ENCODE data around the gene PNPLA5. TPM values are rescaled to one million over a fixed set of nuclear protein-coding genes. Genes with fewer than 3 reads are reported as not detected.

Gene PNPLA5
- total and polyA plus RNA-seq, 2 of the 8 experiments (the other 6 are each of a cell fraction or from before 2014, with no cell fraction given) = 3.9 to 6.8 TPM

DNA sequence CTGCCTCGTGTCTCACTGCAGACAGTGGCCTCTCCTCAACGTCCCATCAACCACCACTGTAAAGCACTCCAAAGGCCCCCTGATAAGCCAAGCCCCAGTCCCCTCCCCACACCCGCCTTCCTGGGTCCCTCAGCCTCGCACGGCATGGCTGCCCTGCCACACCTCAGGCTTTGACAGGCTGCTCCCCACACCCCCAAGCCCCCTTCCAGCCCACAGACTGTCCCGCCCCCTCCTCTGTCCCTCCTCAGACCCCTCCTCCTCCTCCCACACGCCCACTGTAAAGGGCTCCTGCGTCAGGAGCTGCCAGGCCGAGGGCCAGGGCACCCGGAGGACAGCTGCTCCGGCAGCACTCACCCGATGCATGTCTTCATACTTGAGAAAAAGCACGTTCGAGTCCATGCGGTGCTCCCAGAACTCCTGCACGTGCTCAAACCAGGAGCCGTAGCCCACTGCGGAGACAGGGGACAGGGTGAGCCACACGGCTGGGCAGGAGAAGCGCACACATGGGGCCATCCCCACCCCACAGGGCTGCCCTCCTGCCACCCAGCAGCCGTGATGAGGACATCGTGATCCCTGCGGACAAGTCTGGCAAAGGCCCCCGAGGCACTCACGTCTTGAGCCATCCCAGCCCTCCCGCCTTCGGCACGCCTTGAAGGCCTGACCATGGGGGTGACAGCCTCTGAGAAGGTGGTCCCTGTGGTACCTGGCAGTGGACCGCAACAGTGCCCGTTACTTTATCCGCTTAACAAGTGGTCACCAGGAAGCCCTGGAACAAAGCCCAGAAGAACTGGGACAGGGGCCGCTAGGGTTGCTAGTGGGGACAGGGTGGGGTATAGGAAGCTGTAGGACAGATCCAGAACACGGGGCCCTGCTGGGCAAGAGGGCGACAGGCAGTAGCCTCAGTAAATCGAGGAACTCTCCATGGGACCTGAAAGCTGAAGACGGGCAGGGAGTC, 58.2 kb downstream of the PNPLA5 start:
- ChIA-PET POLR2A (ENCODE audit: partially characterized antibody) (interaction anchor here (1.2 to 3.5 kb wide), 4 partner anchors 9 to 20 kb away, joined by 3 to 12 read pairs (median 4); no protein-coding TSS in a partner anchor), CTCF (ENCODE audit: partially characterized antibody) (interaction anchor here (1.0 kb wide), 2 partner anchors 49 to 51 kb away, joined by 4 read pairs; no protein-coding TSS in a partner anchor)
- TF ChIP-seq SAP30 (IDR thresholded peaks at IDR 0.05; ENCODE audit: insufficient read depth, insufficient replicate concordance, low read length) = no peak
- TF ChIP-seq ASH2L (IDR thresholded peaks at IDR 0.05; ENCODE audit: low read length) = no peak
- no peak for TF ChIP-seq POLR2AphosphoS5 (IDR thresholded peaks at IDR 0.05; ENCODE audit: low read depth, low read length)
- no peak for TF ChIP-seq HDAC2 (IDR thresholded peaks at IDR 0.05; ENCODE audit: borderline replicate concordance in 1 of 2, low read depth in 2 of 2, low read length in 2 of 2)
- no peak for TF ChIP-seq RBBP5 (IDR thresholded peaks at IDR 0.05; ENCODE audit: borderline replicate concordance, low read depth, low read length)
- no peak for TF ChIP-seq SIN3A (conservative IDR thresholded peaks at IDR 0.05 in 1 of 2, IDR thresholded peaks at IDR 0.05 in 1 of 2; ENCODE audit: low read depth in 1 of 2, low read length in 2 of 2)
- no peaks in the 10 kb centered on the region for H3K27me3 ChIP-seq (replicated peaks in 1 of 4; ENCODE audit: control insufficient read depth in 3 of 4, extremely low read depth in 1 of 4, insufficient read depth in 3 of 4, low read length in 3 of 4)
- no peak overlapping the region for H3K14ac ChIP-seq (ENCODE audit: insufficient read length)
- H2BK20ac ChIP-seq (ENCODE audit: low read length) = no peak overlapping the region
- H3K23ac ChIP-seq (ENCODE audit: insufficient read length) = no peak overlapping the region
- H3K4me1 ChIP-seq (replicated peaks in 1 of 4; ENCODE audit: control insufficient read depth in 3 of 4, insufficient read depth in 4 of 4, low read length in 3 of 4) = peaks cover 0 to 3% (median 0%) of the 10 kb centered on the region in 4 experiments; a peak in 4 of 7 replicates
- H3K9me3 ChIP-seq (ENCODE audit: insufficient read depth in 2 of 2, low read depth in 1 of 2, low read length in 1 of 2) = no peaks in the 10 kb centered on the region
- H4K91ac ChIP-seq (replicated peaks; ENCODE audit: insufficient read length, low read length) = no peak overlapping the region
- no peak overlapping the region for H2BK5ac ChIP-seq (ENCODE audit: low read depth, low read length)
- H3K56ac ChIP-seq (replicated peaks; ENCODE audit: insufficient read length, low read depth, low read length) = no peak overlapping the region
- no peaks in the 10 kb centered on the region for H3K23me2 ChIP-seq (ENCODE audit: low read depth, low read length)
- no peak overlapping the region for H2BK120ac ChIP-seq (replicated peaks; ENCODE audit: low read depth, low read length)
- peaks cover 2 to 12% of the 10 kb centered on the region in 2 experiments for H4K20me1 ChIP-seq (replicated peaks in 1 of 2; ENCODE audit: control insufficient read depth in 1 of 2, insufficient read depth in 2 of 2, low read length in 2 of 2)
- H3K79me2 ChIP-seq (ENCODE audit: control insufficient read depth in 1 of 2, insufficient read depth in 2 of 2, low read length in 2 of 2) = no peaks in the 10 kb centered on the region
- H2AK5ac ChIP-seq (ENCODE audit: low read depth, low read length) = no peak overlapping the region
- H4K5ac ChIP-seq (ENCODE audit: insufficient read length, low read depth, low read length) = no peak overlapping the region
- H2BK12ac ChIP-seq (ENCODE audit: low read depth, low read length) = no peak overlapping the region
- DNase-seq (ENCODE audit: low read depth in 1 of 2, low spot score in 2 of 2) (no peak), FAIRE-seq (no peak)
- no peak overlapping the region for H4K8ac ChIP-seq (ENCODE audit: extremely low read depth, insufficient read depth, low read length)
- H3K4me3 ChIP-seq (ENCODE audit: extremely low read depth in 1 of 4, insufficient read depth in 2 of 4, low read depth in 3 of 4, low read length in 4 of 4) = no peak overlapping the region
- peak overlapping the region; percentile 25; the same call in 1 of the 2 replicates for H3K27ac ChIP-seq (ENCODE audit: low read depth, low read length)
- no peak overlapping the region for H2AFZ ChIP-seq (ENCODE audit: low read length)
- H3K79me1 ChIP-seq (ENCODE audit: low read depth, low read length) = peaks cover 12% of the 10 kb centered on the region; the same call in 1 of the 2 replicates
- H3K4ac ChIP-seq (replicated peaks; ENCODE audit: insufficient read length, low read depth, low read length) = no peak overlapping the region
- H3K18ac ChIP-seq (ENCODE audit: extremely low read depth, low read length) = no peak overlapping the region
- no peak overlapping the region for H2BK15ac ChIP-seq (ENCODE audit: low read length)
- H3K36me3 ChIP-seq (ENCODE audit: control insufficient read depth in 2 of 4, insufficient read depth in 4 of 4, low read length in 3 of 4) = peaks cover 0 to 5% (median under 1%) of the 10 kb centered on the region in 4 experiments; a peak in 5 of 8 replicates
- WGBS, 2 experiments (ENCODE audit: extremely low coverage in 1 of 2, insufficient coverage in 1 of 2, insufficient read length in 1 of 2, insufficient replicate concordance in 2 of 2, low coverage in 1 of 2, low lambda C conversion rate in 2 of 2, missing lambda C conversion rate in 1 of 2) = 86% methylated on average over 29 of the region's 36 CpGs; no CpG with 5 or more reads in 1 of the 2 experiments
- H3K9ac ChIP-seq (replicated peaks in 1 of 4; ENCODE audit: extremely low read depth in 1 of 4, low read depth in 3 of 4, low read length in 3 of 4) = no peak overlapping the region
- H3K4me2 ChIP-seq (ENCODE audit: insufficient read depth in 1 of 2, low read depth in 2 of 2, low read length in 2 of 2) = no peak overlapping the region
